NCI-H526 (cell line): ENCODE data around the gene ZBTB11.
"Not testable (repeated sequence)": the region's sequence is repeated elsewhere in the genome, so short reads cannot be mapped to it uniquely, and the experiment has no call there.

ENCODE experiments used
- DNase-seq, 2 experiments: peaks; one replicate each; lab custom pipeline; 2025; lab: John Stamatoyannopoulos, UW

The ZBTB11 gene

GRCh38 chr3:101643861-101644613 lies 32.9 kb downstream of the ZBTB11 start:
- DNase-seq: no peak

- no peak for DNase-seq
Measured at GRCh38 chr3:101643009-101643844, 33.7 kb downstream of the ZBTB11 start.

- no peak for DNase-seq
Measured at GRCh38 chr3:101642441-101642840, 34.5 kb downstream of the ZBTB11 start.

GRCh38 chr3:101641397-101642115 lies 35.4 kb downstream of the ZBTB11 start:
- not testable (repeated sequence) for DNase-seq

- DNase-seq: no peak
Measured at GRCh38 chr3:101640256-101640655, 36.7 kb downstream of the ZBTB11 start.

- no peak for DNase-seq
Measured at GRCh38 chr3:101639280-101639963, 37.5 kb downstream of the ZBTB11 start.

GRCh38 chr3:101638261-101638745 lies 38.6 kb downstream of the ZBTB11 start:
- no peak for DNase-seq

- no peak for DNase-seq
Measured at GRCh38 chr3:101637451-101637850, 39.5 kb downstream of the ZBTB11 start.

GRCh38 chr3:101635954-101636798 lies 40.8 kb downstream of the ZBTB11 start:
- DNase-seq: peak in 1 of 2 experiments; percentile 66

GRCh38 chr3:101635345-101635744 lies 41.6 kb downstream of the ZBTB11 start:
- no peak for DNase-seq

GRCh38 chr3:101634591-101635196 lies 42.2 kb downstream of the ZBTB11 start:
- DNase-seq: no peak

GRCh38 chr3:101633186-101633585 lies 43.7 kb downstream of the ZBTB11 start:
- no peak for DNase-seq

- DNase-seq: no peak
Measured at GRCh38 chr3:101632586-101632985, 44.3 kb downstream of the ZBTB11 start.

GRCh38 chr3:101631959-101632358 lies 45.0 kb downstream of the ZBTB11 start:
- not testable (repeated sequence) for DNase-seq

GRCh38 chr3:101631098-101631796 lies 45.7 kb downstream of the ZBTB11 start:
- DNase-seq: no peak

GRCh38 chr3:101629219-101629618 lies 47.7 kb downstream of the ZBTB11 start:
- no peak for DNase-seq

- DNase-seq: no peak
Measured at GRCh38 chr3:101625879-101626278, 51.1 kb downstream of the ZBTB11 start.

GRCh38 chr3:101624857-101625256 lies 52.1 kb downstream of the ZBTB11 start:
- DNase-seq: no peak

GRCh38 chr3:101623656-101624055 lies 53.3 kb downstream of the ZBTB11 start:
- no peak for DNase-seq

- DNase-seq: no peak
Measured at GRCh38 chr3:101619734-101620133, 57.2 kb downstream of the ZBTB11 start.
